Glutamatergic neuron (in vitro differentiated cells): ENCODE results near the gene NTN1. TPM values are rescaled to one million over a fixed set of nuclear protein-coding genes. Genes with fewer than 3 reads are reported as not detected.

Experiments
- DNase-seq: peaks from one replicate; pipeline ENCODE4 v3.0.0; 2022
- H3K27ac Mint-ChIP-seq: one replicate; pipeline ENCODE4 v1.8.0; 2020; ENCODE audit warnings: mild to moderate bottlenecking, mixed read lengths, inconsistent platforms; ENCODE audit not compliant: unreplicated experiment
- H3K27me3 Mint-ChIP-seq: one replicate; pipeline ENCODE4 v1.8.0; 2020; ENCODE audit warnings: mild to moderate bottlenecking, moderate library complexity, mixed read lengths, inconsistent platforms; ENCODE audit not compliant: unreplicated experiment
- H3K36me3 Mint-ChIP-seq: one replicate; pipeline ENCODE4 v1.8.0; 2020; ENCODE audit warnings: mild to moderate bottlenecking, mixed read lengths, inconsistent platforms; ENCODE audit not compliant: unreplicated experiment
- H3K4me1 Mint-ChIP-seq: one replicate; pipeline ENCODE4 v1.8.0; 2020; ENCODE audit warnings: mild to moderate bottlenecking, low read depth, mixed read lengths, inconsistent platforms; ENCODE audit not compliant: unreplicated experiment
- H3K4me3 Mint-ChIP-seq: one replicate; pipeline ENCODE4 v1.8.0; 2020; ENCODE audit warnings: mild to moderate bottlenecking, mixed read lengths, inconsistent platforms; ENCODE audit not compliant: unreplicated experiment
- H3K9me3 Mint-ChIP-seq: one replicate; pipeline ENCODE4 v1.8.0; 2020; ENCODE audit warnings: mild to moderate bottlenecking, moderate library complexity, mixed read lengths, inconsistent platforms; ENCODE audit not compliant: unreplicated experiment
- total RNA-seq: library from RNA; stranded (reverse); fragmentation: NEBNext Ultra II Directional; extraction: Animal tissue kit (Norgen Biotek cat#: 25700); gene quantifications from one replicate; pipeline ENCODE4 v1.2.1, GENCODE V29; 2021; ENCODE audit not compliant: unreplicated experiment
- TF ChIP-seq, protein P1 (sequence below): fragments of 200-600 bp; sonication (generic); IDR thresholded peaks from one replicate; pipeline ENCODE4 v1.5.0; 2021; ENCODE audit not compliant: partially characterized antibody, unreplicated experiment

Gene NTN1
- total RNA-seq, 1 donor from 2014 or later: 0.76 TPM

DNA sequence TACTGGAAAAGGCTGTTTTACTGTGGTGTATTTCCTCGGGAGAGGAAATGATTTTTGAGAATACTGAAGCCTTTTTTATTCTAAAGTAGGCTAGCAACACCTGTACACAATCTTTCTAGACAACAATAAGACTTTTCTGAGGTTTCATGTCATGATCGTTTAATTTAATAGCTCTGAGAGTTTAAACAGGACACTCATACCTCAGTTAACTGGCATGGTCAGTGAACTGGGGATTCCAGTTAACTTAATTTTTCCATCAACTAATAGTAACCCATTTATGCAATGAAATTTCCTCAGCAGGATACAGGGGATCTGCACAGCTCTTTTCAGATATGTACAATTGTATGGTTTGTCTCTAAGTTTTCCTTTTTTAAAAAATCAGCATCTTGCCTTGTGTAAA is 262.6 kb downstream of the NTN1 start:
- Mint-ChIP-seq H3K27ac (no peak overlapping the region), H3K27me3 (peaks cover 2% of the 10 kb centered on the region), H3K4me3 (no peak overlapping the region), H3K36me3 (peaks cover 4% of the 10 kb centered on the region), H3K9me3 (no peaks in the 10 kb centered on the region), H3K4me1 (peaks cover 4% of the 10 kb centered on the region)
- DNase-seq: no peak
- TF ChIP-seq, protein P1, sequence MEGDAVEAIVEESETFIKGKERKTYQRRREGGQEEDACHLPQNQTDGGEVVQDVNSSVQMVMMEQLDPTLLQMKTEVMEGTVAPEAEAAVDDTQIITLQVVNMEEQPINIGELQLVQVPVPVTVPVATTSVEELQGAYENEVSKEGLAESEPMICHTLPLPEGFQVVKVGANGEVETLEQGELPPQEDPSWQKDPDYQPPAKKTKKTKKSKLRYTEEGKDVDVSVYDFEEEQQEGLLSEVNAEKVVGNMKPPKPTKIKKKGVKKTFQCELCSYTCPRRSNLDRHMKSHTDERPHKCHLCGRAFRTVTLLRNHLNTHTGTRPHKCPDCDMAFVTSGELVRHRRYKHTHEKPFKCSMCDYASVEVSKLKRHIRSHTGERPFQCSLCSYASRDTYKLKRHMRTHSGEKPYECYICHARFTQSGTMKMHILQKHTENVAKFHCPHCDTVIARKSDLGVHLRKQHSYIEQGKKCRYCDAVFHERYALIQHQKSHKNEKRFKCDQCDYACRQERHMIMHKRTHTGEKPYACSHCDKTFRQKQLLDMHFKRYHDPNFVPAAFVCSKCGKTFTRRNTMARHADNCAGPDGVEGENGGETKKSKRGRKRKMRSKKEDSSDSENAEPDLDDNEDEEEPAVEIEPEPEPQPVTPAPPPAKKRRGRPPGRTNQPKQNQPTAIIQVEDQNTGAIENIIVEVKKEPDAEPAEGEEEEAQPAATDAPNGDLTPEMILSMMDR: no peak

DNA sequence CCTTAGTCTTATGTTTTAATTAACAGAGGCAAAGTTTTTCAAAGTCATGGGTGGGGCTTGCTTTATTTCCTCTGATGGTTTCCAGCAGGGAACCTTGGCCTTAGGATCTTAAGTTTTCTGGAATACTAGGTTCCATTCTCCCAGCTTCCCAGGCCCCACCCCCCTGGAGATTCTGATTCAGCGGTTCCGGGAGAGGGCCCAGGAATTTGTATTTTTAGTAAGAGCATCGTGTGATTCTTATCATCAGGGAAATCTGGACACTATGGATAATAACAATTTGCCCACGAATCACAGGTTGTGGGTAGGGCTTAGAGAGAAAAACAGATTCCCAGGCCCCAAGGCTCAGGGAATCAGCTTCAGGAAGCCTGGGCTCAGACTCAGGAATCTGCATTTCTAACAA is 263.6 kb downstream of the NTN1 start:
- peaks cover 4% of the 10 kb centered on the region for H3K36me3 Mint-ChIP-seq
- no peaks in the 10 kb centered on the region for H3K9me3 Mint-ChIP-seq
- TF ChIP-seq, protein P1: no peak
- peaks cover 2% of the 10 kb centered on the region for H3K27me3 Mint-ChIP-seq
- H3K4me1 Mint-ChIP-seq: peaks cover 4% of the 10 kb centered on the region
- DNase-seq: no peak
- H3K4me3 Mint-ChIP-seq: no peak overlapping the region
- H3K27ac Mint-ChIP-seq: no peak overlapping the region

DNA sequence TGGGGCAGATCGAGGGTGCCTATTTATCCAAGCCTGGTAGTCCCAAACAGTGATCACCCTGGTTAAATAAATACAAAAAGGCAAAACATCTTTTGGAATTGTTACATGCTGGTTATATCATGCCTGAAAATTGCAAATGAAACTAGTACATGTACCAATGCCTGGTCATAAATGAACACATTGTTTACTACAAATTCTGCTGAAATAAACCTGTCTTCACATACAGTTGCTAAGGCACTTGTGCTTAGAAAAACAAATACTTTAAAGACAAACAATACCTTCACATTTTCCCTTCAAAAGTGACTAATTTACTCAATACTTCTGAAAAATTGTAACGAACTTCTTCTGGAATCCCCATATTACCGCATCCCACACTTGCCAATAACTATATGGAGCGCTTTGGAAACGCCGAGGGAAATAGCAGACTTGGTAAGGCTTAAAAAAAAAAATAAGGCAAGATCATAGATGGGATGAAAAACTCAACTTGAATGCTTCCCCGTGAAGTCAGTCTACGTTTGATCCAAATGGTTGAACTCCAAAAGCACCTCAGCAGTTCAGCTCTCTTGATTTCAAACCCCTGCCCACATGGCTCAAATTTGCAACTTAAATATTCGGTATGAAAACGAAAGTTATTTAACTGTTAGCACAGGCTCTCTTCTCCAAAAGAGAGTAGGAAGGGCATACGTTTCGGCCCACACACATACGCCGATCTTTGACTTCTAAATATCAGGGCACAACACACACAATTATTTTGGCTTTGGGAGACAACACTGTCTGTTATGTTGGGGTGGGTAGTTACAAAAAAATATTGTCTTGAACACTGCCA is 264.5 kb downstream of the NTN1 start:
- Mint-ChIP-seq H3K9me3 (no peaks in the 10 kb centered on the region), H3K27ac (no peak overlapping the region), H3K4me3 (no peak overlapping the region), H3K36me3 (peaks cover 4% of the 10 kb centered on the region), H3K4me1 (peaks cover 4% of the 10 kb centered on the region), H3K27me3 (peaks cover 4% of the 10 kb centered on the region)
- DNase-seq: no peak
- TF ChIP-seq, protein P1: no peak

DNA sequence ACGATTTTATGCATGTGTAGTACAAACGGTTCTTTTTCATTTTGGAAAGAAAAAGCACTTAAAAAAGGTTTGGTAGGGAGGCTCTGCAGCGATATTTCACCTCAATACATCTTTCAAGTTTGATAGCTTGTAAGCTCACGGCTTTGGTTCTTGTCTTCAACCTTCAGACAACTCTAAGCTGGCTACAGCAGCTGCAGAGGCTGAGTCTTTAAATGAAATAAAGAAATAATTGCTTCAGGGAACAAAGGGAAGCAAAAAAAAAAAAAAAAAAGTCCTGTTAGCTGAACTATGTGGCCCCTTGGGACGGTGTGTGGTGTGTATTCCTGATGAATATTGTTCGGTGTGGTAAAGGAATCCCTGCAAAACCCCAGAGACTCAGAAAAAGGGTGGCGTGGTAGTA is 265.1 kb downstream of the NTN1 start:
- H3K27ac Mint-ChIP-seq: no peak overlapping the region

DNA sequence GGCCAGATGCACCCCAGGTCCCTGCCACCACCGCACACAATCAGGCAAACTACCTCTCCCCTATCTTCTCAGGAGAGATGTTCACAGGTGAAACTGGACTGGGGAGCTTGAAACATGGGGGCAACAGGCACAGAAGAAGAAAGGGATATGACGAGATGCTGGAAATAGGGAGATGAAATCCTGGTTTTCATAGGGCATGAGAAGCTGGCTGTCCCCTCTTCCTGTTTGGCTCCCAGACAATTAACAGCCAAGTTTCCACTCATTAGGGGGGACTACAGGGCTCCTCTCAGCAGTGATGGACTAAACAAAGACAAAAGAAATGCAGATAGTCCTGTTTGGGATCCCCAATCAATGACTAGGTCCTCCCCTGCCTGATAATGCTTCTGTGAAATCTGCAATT is 266.0 kb downstream of the NTN1 start:
- no peak overlapping the region for H3K27ac Mint-ChIP-seq
- no peak overlapping the region for H3K4me3 Mint-ChIP-seq
- H3K36me3 Mint-ChIP-seq: no peaks in the 10 kb centered on the region
- peaks cover 4% of the 10 kb centered on the region for H3K27me3 Mint-ChIP-seq
- TF ChIP-seq, protein P1: no peak
- peaks cover 4% of the 10 kb centered on the region for H3K4me1 Mint-ChIP-seq
- DNase-seq: no peak
- H3K9me3 Mint-ChIP-seq: no peaks in the 10 kb centered on the region

More for the DNA sequence above, 265.1 kb downstream of the NTN1 start:
- Mint-ChIP-seq H3K36me3 (no peaks in the 10 kb centered on the region), H3K27me3 (peaks cover 5% of the 10 kb centered on the region), H3K9me3 (no peaks in the 10 kb centered on the region), H3K4me1 (peaks cover 4% of the 10 kb centered on the region), H3K4me3 (no peak overlapping the region)
- peak; percentile 22 for DNase-seq
- TF ChIP-seq, protein P1: no peak
